K562 (cell line): ENCODE data around the gene DTX4. TPM values are rescaled to one million over a fixed set of nuclear protein-coding genes. Genes with fewer than 3 reads are reported as not detected.

Experiments
- ATAC-seq: fragments of 200-7000 bp; cut with Tn5 transposase; 3 replicates; pipeline ENCODE4 v1.9.1; 2020; ENCODE audit warnings: moderate library complexity
- BruUV-seq: library from RNA; stranded (reverse); fragments of 400-500 nt; replicated peaks from 2 replicates; lab custom pipeline; 2021; lab: Mats Ljungman, UMichigan
- CTCF ChIA-PET: fragments of 300-600 bp; formaldehyde crosslinking; extraction: SDS; loops from one replicate; lab custom pipeline; 2021; ENCODE audit warnings: low intra/inter-chr PET ratio; lab: Yijun Ruan, JAX
- POLR2A ChIA-PET: fragments of 300-600, 350-650 bp; sonication (Branson Sonifier 250); formaldehyde crosslinking; extraction: SDS; loops from one replicate; lab custom pipeline; 2021; ENCODE audit warnings: antibody characterized with exemption, inconsistent platforms; lab: Yijun Ruan, JAX
- DNase-seq, 4 experiments: peaks; one replicate each; pipeline versions ENCODE4 v3.0.0 to v3.0.0-alpha.2; 2011 to 2018; ENCODE audit warnings: low spot score in 3 of 4, mixed read lengths in 3 of 4; ENCODE audit errors: extremely low read depth in 1 of 4
- FAIRE-seq: peaks from 2 replicates; lab custom pipeline; 2011; peaks lifted over from hg19 to GRCh38; lab: Jason Lieb, UNC
- H2AFZ ChIP-seq: 2 replicates; pipeline ENCODE4 v1.6.0; 2011; ENCODE audit warnings: low read depth, low read length, control low read depth, inconsistent platforms
- H3K27ac ChIP-seq: fragments of 200-600 bp; 3 replicates; pipeline ENCODE4 v1.8.0; 2011; ENCODE audit warnings: low read depth, mild to moderate bottlenecking, control low read depth, inconsistent platforms, low read length, moderate library complexity, mixed read lengths; ENCODE audit errors: extremely low read depth
- H3K27me3 ChIP-seq, 2 experiments: fragments of 300-600 bp in 1 of 2; 2 replicates in 1 of 2; 3 replicates in 1 of 2; pipeline versions ENCODE4 v1.6.0 to v1.8.0; 2011; ENCODE audit warnings: inconsistent platforms in 2 of 2, low read length in 2 of 2, mild to moderate bottlenecking in 1 of 2, mixed read lengths in 1 of 2, moderate library complexity in 1 of 2; ENCODE audit not compliant: control insufficient read depth in 2 of 2, insufficient read depth in 2 of 2
- H3K36me3 ChIP-seq: fragments of 300-600 bp; 3 replicates; pipeline ENCODE4 v1.8.0; 2011; ENCODE audit warnings: mild to moderate bottlenecking, low read length, inconsistent platforms; ENCODE audit not compliant: control insufficient read depth, insufficient read depth
- H3K4me1 ChIP-seq, 2 experiments: fragments of 200-600 bp in 1 of 2; replicated peaks in 1 of 2; 2 replicates in 1 of 2; 3 replicates in 1 of 2; pipeline versions ENCODE4 v1.5.1 to v1.8.0; 2011; ENCODE audit warnings: inconsistent platforms in 2 of 2, low read length in 2 of 2, mild to moderate bottlenecking in 1 of 2, mixed read lengths in 1 of 2, moderate library complexity in 1 of 2; ENCODE audit not compliant: control insufficient read depth in 2 of 2, insufficient read depth in 2 of 2
- H3K4me2 ChIP-seq: 2 replicates; pipeline ENCODE4 v1.6.1; 2011; ENCODE audit warnings: low read length, control low read depth, inconsistent platforms, mixed read lengths; ENCODE audit not compliant: insufficient read depth
- H3K4me3 ChIP-seq: fragments of 200-600 bp; sonication (generic), shearing (Covaris generic); 2 replicates; pipeline ENCODE4 v1.5.1; 2016; ENCODE audit warnings: control low read depth, inconsistent platforms
- H3K79me2 ChIP-seq: fragments of 200-600 bp; 3 replicates; pipeline ENCODE4 v1.8.0; 2011; ENCODE audit warnings: low read length, inconsistent platforms; ENCODE audit not compliant: control insufficient read depth, insufficient read depth
- H3K9ac ChIP-seq, 2 experiments: 2 replicates each; pipeline versions ENCODE4 v1.6.0 to v1.6.1; 2011; ENCODE audit warnings: low read depth in 2 of 2, low read length in 2 of 2, control low read depth in 1 of 2, inconsistent platforms in 1 of 2, mild to moderate bottlenecking in 1 of 2, mixed read lengths in 1 of 2; ENCODE audit not compliant: insufficient read depth in 1 of 2
- H3K9me1 ChIP-seq: one replicate; pipeline ENCODE4 v1.6.0; 2011; ENCODE audit warnings: inconsistent platforms, mild to moderate bottlenecking, low read length, moderate library complexity; ENCODE audit not compliant: control insufficient read depth, insufficient read depth
- H3K9me3 ChIP-seq: replicated peaks from 2 replicates; pipeline ENCODE4 v1.5.1; 2011; ENCODE audit warnings: low read depth, low read length, inconsistent platforms; ENCODE audit not compliant: control insufficient read depth, insufficient read depth
- H4K20me1 ChIP-seq: replicated peaks from 2 replicates; pipeline ENCODE4 v1.6.1; 2011; ENCODE audit warnings: low read length, inconsistent platforms, mixed read lengths; ENCODE audit not compliant: control insufficient read depth, insufficient read depth
- HNRNPK ChIP-seq: fragments of 200-400 bp; formaldehyde crosslinking; IDR thresholded peaks from one replicate; pipeline ENCODE4 v1.6.1; 2018; ENCODE audit warnings: mild to moderate bottlenecking, low read depth, low read length; ENCODE audit not compliant: poor library complexity, severe bottlenecking
- WGBS: fragments of 100-300 bp; shearing (Covaris generic); methylation state at CpG from one replicate; pipeline ENCODE4 v1.1.6; 2016; ENCODE audit warnings: low coverage, mixed read lengths; ENCODE audit not compliant: insufficient coverage; ENCODE audit errors: missing lambda C conversion rate; 5-methylcytosine and 5-hydroxymethylcytosine counted together
- in situ Hi-C: fragments of 300-500 bp; cut with MboI; formaldehyde crosslinking; loops from 4 replicates; pipeline ENCODE4 v1.15.0; 2018; ENCODE audit warnings: inconsistent platforms, mixed read lengths
- intact Hi-C: fragments of 100-400 bp; cut with micrococcal nuclease; formaldehyde crosslinking; loops from 2 replicates; pipeline ENCODE4 v1.14.2; 2022
- polyA plus RNA-seq, 8 experiments: library from polyadenylated mRNA; depleted of rRNA in 4 of 8; stranded (reverse) in 5 of 8; unstranded in 3 of 8; fragments of >200 nt; fragmentation: Nextera tagmentation in 2 of 8; fragmentation: Illumina TruSeq in 1 of 8; extraction: Ambion mirVana in 2 of 8; extraction: Trizol in 1 of 8; gene quantifications; 2 replicates each; pipeline versions ENCODE4 v1.2.1 to v1.2.3, GENCODE V29; 2011 to 2014; ENCODE audit warnings: inconsistent platforms in 1 of 8, missing spikeins in 1 of 8
- total RNA-seq, 7 experiments: library from RNA; depleted of rRNA in 6 of 7; stranded (reverse); fragments of >200 nt in 6 of 7; fragmentation: Illumina TruSeq in 2 of 7; extraction: Trizol in 2 of 7; gene quantifications; 2 replicates each; pipeline versions ENCODE4 v1.2.1 to v1.2.3, GENCODE V29; 2011 to 2021; ENCODE audit warnings: low replicate concordance in 1 of 7
- TF ChIP-seq, protein P1 (sequence below): fragments of 200-800 bp; sonication (Bioruptor generic); IDR thresholded peaks from 2 replicates; pipeline ENCODE4 v1.6.1; 2016; ENCODE audit warnings: missing genetic modification characterization, missing compliant biosample characterization
- TF ChIP-seq, protein P2 (sequence below): sonication (generic); formaldehyde crosslinking; IDR thresholded peaks from 2 replicates; pipeline ENCODE4 v1.4.0; 2020; ENCODE audit warnings: mild to moderate bottlenecking, missing genetic modification reagents

The DTX4 gene
- total and polyA plus RNA-seq, 9 of the 15 experiments (the other 6 are each of a cell fraction or from before 2014, with no cell fraction given), result 0.03 to 0.47 (median 0.04) TPM; not detected in 4

DNA sequence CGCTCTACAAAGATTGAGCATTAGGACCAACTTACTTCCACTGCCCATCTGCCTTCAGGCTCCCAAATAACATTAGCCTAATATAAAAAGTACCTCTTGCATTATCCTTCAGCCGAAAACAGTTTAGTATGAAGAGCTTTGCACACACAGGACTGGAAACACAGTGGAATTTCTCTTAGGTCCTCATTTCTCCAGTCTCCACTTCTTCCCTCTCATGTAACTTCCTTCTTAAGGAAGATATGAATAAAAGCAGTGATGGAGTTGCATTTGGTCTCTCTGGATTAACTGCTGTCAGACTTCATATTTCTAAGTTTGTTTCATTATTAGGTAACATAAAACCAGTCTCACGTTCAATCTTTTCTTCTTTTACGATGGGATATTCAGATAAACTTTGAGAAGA lies 46.4 kb downstream of the DTX4 start:
- no peak overlapping the region for H2AFZ ChIP-seq
- H3K9me1 ChIP-seq, result no peaks in the 10 kb centered on the region
- no peaks in the 10 kb centered on the region for H3K9me3 ChIP-seq
- no peaks in the 10 kb centered on the region for H3K36me3 ChIP-seq
- ATAC-seq, result no peak
- H3K4me3 ChIP-seq, result no peak overlapping the region
- POLR2A ChIA-PET, result interaction anchor here (2.2 kb wide), 1 partner anchor 15 kb away, joined by 4 read pairs; no protein-coding TSS in a partner anchor
- no peaks in the 10 kb centered on the region; a peak in 1 of 5 replicates for H3K27me3 ChIP-seq
- intact Hi-C loops, result no loop called here
- CTCF ChIA-PET, result no interaction called here
- TF ChIP-seq, protein P1, sequence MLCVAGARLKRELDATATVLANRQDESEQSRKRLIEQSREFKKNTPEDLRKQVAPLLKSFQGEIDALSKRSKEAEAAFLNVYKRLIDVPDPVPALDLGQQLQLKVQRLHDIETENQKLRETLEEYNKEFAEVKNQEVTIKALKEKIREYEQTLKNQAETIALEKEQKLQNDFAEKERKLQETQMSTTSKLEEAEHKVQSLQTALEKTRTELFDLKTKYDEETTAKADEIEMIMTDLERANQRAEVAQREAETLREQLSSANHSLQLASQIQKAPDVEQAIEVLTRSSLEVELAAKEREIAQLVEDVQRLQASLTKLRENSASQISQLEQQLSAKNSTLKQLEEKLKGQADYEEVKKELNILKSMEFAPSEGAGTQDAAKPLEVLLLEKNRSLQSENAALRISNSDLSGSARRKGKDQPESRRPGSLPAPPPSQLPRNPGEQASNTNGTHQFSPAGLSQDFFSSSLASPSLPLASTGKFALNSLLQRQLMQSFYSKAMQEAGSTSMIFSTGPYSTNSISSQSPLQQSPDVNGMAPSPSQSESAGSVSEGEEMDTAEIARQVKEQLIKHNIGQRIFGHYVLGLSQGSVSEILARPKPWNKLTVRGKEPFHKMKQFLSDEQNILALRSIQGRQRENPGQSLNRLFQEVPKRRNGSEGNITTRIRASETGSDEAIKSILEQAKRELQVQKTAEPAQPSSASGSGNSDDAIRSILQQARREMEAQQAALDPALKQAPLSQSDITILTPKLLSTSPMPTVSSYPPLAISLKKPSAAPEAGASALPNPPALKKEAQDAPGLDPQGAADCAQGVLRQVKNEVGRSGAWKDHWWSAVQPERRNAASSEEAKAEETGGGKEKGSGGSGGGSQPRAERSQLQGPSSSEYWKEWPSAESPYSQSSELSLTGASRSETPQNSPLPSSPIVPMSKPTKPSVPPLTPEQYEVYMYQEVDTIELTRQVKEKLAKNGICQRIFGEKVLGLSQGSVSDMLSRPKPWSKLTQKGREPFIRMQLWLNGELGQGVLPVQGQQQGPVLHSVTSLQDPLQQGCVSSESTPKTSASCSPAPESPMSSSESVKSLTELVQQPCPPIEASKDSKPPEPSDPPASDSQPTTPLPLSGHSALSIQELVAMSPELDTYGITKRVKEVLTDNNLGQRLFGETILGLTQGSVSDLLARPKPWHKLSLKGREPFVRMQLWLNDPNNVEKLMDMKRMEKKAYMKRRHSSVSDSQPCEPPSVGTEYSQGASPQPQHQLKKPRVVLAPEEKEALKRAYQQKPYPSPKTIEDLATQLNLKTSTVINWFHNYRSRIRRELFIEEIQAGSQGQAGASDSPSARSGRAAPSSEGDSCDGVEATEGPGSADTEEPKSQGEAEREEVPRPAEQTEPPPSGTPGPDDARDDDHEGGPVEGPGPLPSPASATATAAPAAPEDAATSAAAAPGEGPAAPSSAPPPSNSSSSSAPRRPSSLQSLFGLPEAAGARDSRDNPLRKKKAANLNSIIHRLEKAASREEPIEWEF (CRISPR knock-in tag), result no peak
- TF ChIP-seq, protein P2, sequence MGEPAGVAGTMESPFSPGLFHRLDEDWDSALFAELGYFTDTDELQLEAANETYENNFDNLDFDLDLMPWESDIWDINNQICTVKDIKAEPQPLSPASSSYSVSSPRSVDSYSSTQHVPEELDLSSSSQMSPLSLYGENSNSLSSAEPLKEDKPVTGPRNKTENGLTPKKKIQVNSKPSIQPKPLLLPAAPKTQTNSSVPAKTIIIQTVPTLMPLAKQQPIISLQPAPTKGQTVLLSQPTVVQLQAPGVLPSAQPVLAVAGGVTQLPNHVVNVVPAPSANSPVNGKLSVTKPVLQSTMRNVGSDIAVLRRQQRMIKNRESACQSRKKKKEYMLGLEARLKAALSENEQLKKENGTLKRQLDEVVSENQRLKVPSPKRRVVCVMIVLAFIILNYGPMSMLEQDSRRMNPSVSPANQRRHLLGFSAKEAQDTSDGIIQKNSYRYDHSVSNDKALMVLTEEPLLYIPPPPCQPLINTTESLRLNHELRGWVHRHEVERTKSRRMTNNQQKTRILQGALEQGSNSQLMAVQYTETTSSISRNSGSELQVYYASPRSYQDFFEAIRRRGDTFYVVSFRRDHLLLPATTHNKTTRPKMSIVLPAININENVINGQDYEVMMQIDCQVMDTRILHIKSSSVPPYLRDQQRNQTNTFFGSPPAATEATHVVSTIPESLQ (CRISPR knock-in tag), result no peak
- no peak for TF ChIP-seq HNRNPK
- no peaks in the 10 kb centered on the region for H4K20me1 ChIP-seq
- H3K4me2 ChIP-seq, result no peak overlapping the region
- H3K27ac ChIP-seq, result no peak overlapping the region
- no peak for DNase-seq
- no peaks in the 10 kb centered on the region for H3K79me2 ChIP-seq
- in situ Hi-C loops, result no loop called here
- no TSS peak for BruUV-seq
- no peak for FAIRE-seq
- no peak overlapping the region for H3K9ac ChIP-seq
- WGBS, result 5% methylated on average over 4 of the region's 4 CpGs
- H3K4me1 ChIP-seq, result no peaks in the 10 kb centered on the region
